PFSK-1 (cell line): ENCODE results near the gene SCN4B.

Experiments used
- FOXP2 ChIP-seq: optimal IDR thresholded peaks from 2 replicates; pipeline ENCODE3; 2011; ENCODE audit warnings: borderline replicate concordance, control low read depth, inconsistent platforms; ENCODE audit not compliant: insufficient read depth; ENCODE audit errors: extremely low read length, extremely low read depth
- POLR2AphosphoS5 ChIP-seq: IDR thresholded peaks from 2 replicates; pipeline ENCODE4 v1.6.1; 2012; ENCODE audit warnings: low read depth, mild to moderate bottlenecking, control low read depth, low read length, moderate library complexity
- REST ChIP-seq, 2 experiments: IDR thresholded peaks; 2 replicates each; pipeline versions ENCODE4 v1.6.1 to v1.8.0; 2011 to 2012; ENCODE audit warnings: low read depth in 2 of 2, low read length in 2 of 2, control low read depth in 1 of 2, inconsistent platforms in 1 of 2, mild to moderate bottlenecking in 1 of 2, moderate library complexity in 1 of 2; ENCODE audit not compliant: insufficient read depth in 1 of 2
- SIN3A ChIP-seq: IDR thresholded peaks from 2 replicates; pipeline ENCODE4 v1.6.1; 2012; ENCODE audit warnings: mild to moderate bottlenecking, low read length, moderate library complexity, borderline replicate concordance; ENCODE audit not compliant: insufficient read depth
- TAF1 ChIP-seq: IDR thresholded peaks from 2 replicates; pipeline ENCODE4 v1.6.1; 2012; ENCODE audit warnings: low read length, control low read depth, borderline replicate concordance; ENCODE audit not compliant: insufficient read depth

Gene SCN4B

GRCh38 chr11:118108513-118108912, 44.1 kb downstream of the SCN4B start:
- TF ChIP-seq POLR2AphosphoS5 = no peak
- TF ChIP-seq SIN3A = no peak
- no peak for TF ChIP-seq REST (IDR thresholded peaks at IDR 0.05; ENCODE audit: insufficient read depth in 1 of 2, low read depth in 2 of 2, low read length in 2 of 2)
- no peak for TF ChIP-seq TAF1
- TF ChIP-seq FOXP2 = no peak

GRCh38 chr11:118106789-118107335, 45.8 kb downstream of the SCN4B start:
- TF ChIP-seq REST (IDR thresholded peaks at IDR 0.05; ENCODE audit: insufficient read depth in 1 of 2, low read depth in 2 of 2, low read length in 2 of 2) (no peak), TAF1 (no peak), FOXP2 (no peak), POLR2AphosphoS5 (no peak), SIN3A (no peak)

GRCh38 chr11:118105657-118106305, 46.8 kb downstream of the SCN4B start:
- TF ChIP-seq SIN3A (no peak), FOXP2 (no peak), REST (IDR thresholded peaks at IDR 0.05; ENCODE audit: insufficient read depth in 1 of 2, low read depth in 2 of 2, low read length in 2 of 2) (no peak), TAF1 (no peak), POLR2AphosphoS5 (no peak)

- no peak for TF ChIP-seq SIN3A
- TF ChIP-seq FOXP2 = no peak
- TF ChIP-seq REST (IDR thresholded peaks at IDR 0.05; ENCODE audit: insufficient read depth in 1 of 2, low read depth in 2 of 2, low read length in 2 of 2) = no peak
- TF ChIP-seq TAF1 = no peak
- no peak for TF ChIP-seq POLR2AphosphoS5
Observed at GRCh38 chr11:118104491-118104890, 48.1 kb downstream of the SCN4B start.
